NCI-H446 treated with DMSO at 0.1 percent for 48 hours (cell line): Measurements from ENCODE around the gene ZC3H14.

Experiments
- DNase-seq: peaks from one replicate; lab custom pipeline; 2025; lab: John Stamatoyannopoulos, UW

Gene ZC3H14

GRCh38 chr14:88552876-88553275 is 10.0 kb upstream of the ZC3H14 start:
- DNase-seq = no peak

- no peak for DNase-seq
Observed at GRCh38 chr14:88553886-88554456, 8.9 kb upstream of the ZC3H14 start.

- no peak for DNase-seq
Observed at GRCh38 chr14:88554457-88555286, 8.2 kb upstream of the ZC3H14 start, which contains the start of gene PTPN21. PTPN21 (minus strand) TSS chr14:88555007; CDS start chr14:88550417, 4,590 bp downstream.

GRCh38 chr14:88556581-88556980 is 6.3 kb upstream of the ZC3H14 start:
- DNase-seq = no peak

- peak; percentile 22 for DNase-seq
Observed at GRCh38 chr14:88559852-88560251, 3.0 kb upstream of the ZC3H14 start.

- no peak for DNase-seq
Observed at GRCh38 chr14:88562532-88562830, 356 bp upstream of the ZC3H14 start.

GRCh38 chr14:88563845-88564244 is 1.0 kb downstream of the ZC3H14 start:
- no peak for DNase-seq

GRCh38 chr14:88565427-88565826 is 2.6 kb downstream of the ZC3H14 start:
- DNase-seq = no peak

GRCh38 chr14:88568196-88568595 is 5.4 kb downstream of the ZC3H14 start:
- no peak for DNase-seq

GRCh38 chr14:88572117-88572516 is 9.3 kb downstream of the ZC3H14 start:
- no peak for DNase-seq

- no peak for DNase-seq
Observed at GRCh38 chr14:88576222-88576621, 13.4 kb downstream of the ZC3H14 start.

GRCh38 chr14:88584451-88584850 is 21.6 kb downstream of the ZC3H14 start:
- no peak for DNase-seq

- no peak for DNase-seq
Observed at GRCh38 chr14:88588081-88588480, 25.2 kb downstream of the ZC3H14 start.

- no peak for DNase-seq
Observed at GRCh38 chr14:88590173-88590572, 27.3 kb downstream of the ZC3H14 start.

- no peak for DNase-seq
Observed at GRCh38 chr14:88592031-88592430, 29.2 kb downstream of the ZC3H14 start.

GRCh38 chr14:88597038-88597437 is 34.2 kb downstream of the ZC3H14 start:
- no peak for DNase-seq

- no peak for DNase-seq
Observed at GRCh38 chr14:88597601-88598000, 34.8 kb downstream of the ZC3H14 start.

GRCh38 chr14:88598097-88598675 is 35.3 kb downstream of the ZC3H14 start:
- DNase-seq = no peak

- DNase-seq = no peak
Observed at GRCh38 chr14:88599326-88599725, 36.5 kb downstream of the ZC3H14 start.

- no peak for DNase-seq
Observed at GRCh38 chr14:88599761-88600439, 37.1 kb downstream of the ZC3H14 start.

GRCh38 chr14:88604212-88604611 is 41.4 kb downstream of the ZC3H14 start:
- no peak for DNase-seq

GRCh38 chr14:88605594-88605993 is 42.8 kb downstream of the ZC3H14 start:
- no peak for DNase-seq

- no peak for DNase-seq
Observed at GRCh38 chr14:88607829-88608228, 45.0 kb downstream of the ZC3H14 start.
